Measurements from ENCODE around the gene KCNQ5. TPM values are rescaled to one million over a fixed set of nuclear protein-coding genes. Genes with fewer than 3 reads are reported as not detected.

Gene KCNQ5
- total and polyA plus RNA-seq, 2 donors: 1.0 to 1.7 TPM

GRCh38 chr6:73062130-73062529 lies 440.3 kb downstream of the KCNQ5 start:
- 72% methylated on average over 4 of the region's 4 CpGs for WGBS
- DNase-seq (ENCODE audit: low read depth in 6 of 9, low spot score in 9 of 9): no peak
- H3K9me3 ChIP-seq (ENCODE audit: control insufficient read depth in 2 of 2, insufficient read depth in 1 of 2, low read length in 1 of 2): no peaks in the 10 kb centered on the region
- no peaks in the 10 kb centered on the region for H3K4me1 ChIP-seq (ENCODE audit: control insufficient read depth in 2 of 2, insufficient read depth in 2 of 2, low read length in 2 of 2)
- no peaks in the 10 kb centered on the region for H3K36me3 ChIP-seq (ENCODE audit: control insufficient read depth in 2 of 2, insufficient read depth in 2 of 2, low read length in 1 of 2)
- H3K27me3 ChIP-seq (ENCODE audit: control insufficient read depth in 2 of 2, insufficient read depth in 1 of 2, low read length in 1 of 2): no peaks in the 10 kb centered on the region
- H3K27ac ChIP-seq (ENCODE audit: low read depth in 1 of 2, low read length in 1 of 2): no peak overlapping the region
- H3K4me3 ChIP-seq (ENCODE audit: low read length in 2 of 2): no peak overlapping the region

- Histone ChIP-seq H3K4me1 (ENCODE audit: control insufficient read depth in 2 of 2, insufficient read depth in 2 of 2, low read length in 2 of 2) (no peaks in the 10 kb centered on the region), H3K27ac (ENCODE audit: low read depth in 1 of 2, low read length in 1 of 2) (no peak overlapping the region), H3K4me3 (ENCODE audit: low read length in 2 of 2) (no peak overlapping the region), H3K9me3 (ENCODE audit: control insufficient read depth in 2 of 2, insufficient read depth in 1 of 2, low read length in 1 of 2) (no peaks in the 10 kb centered on the region), H3K27me3 (ENCODE audit: control insufficient read depth in 2 of 2, insufficient read depth in 1 of 2, low read length in 1 of 2) (no peaks in the 10 kb centered on the region), H3K36me3 (ENCODE audit: control insufficient read depth in 2 of 2, insufficient read depth in 2 of 2, low read length in 1 of 2) (no peaks in the 10 kb centered on the region)
- 92% methylated on average over 2 of the region's 2 CpGs for WGBS
- no peak for DNase-seq (ENCODE audit: low read depth in 6 of 9, low spot score in 9 of 9)
These were observed 441.0 kb downstream of the KCNQ5 start for GRCh38 chr6:73062837-73063236.

GRCh38 chr6:73064266-73064665 lies 442.4 kb downstream of the KCNQ5 start:
- no peaks in the 10 kb centered on the region for H3K36me3 ChIP-seq (ENCODE audit: control insufficient read depth in 2 of 2, insufficient read depth in 2 of 2, low read length in 1 of 2)
- no peak for DNase-seq (ENCODE audit: low read depth in 6 of 9, low spot score in 9 of 9)
- H3K27ac ChIP-seq (ENCODE audit: low read depth in 1 of 2, low read length in 1 of 2): no peak overlapping the region
- 98% methylated on average over 1 of the region's 1 CpG for WGBS
- no peaks in the 10 kb centered on the region for H3K9me3 ChIP-seq (ENCODE audit: control insufficient read depth in 2 of 2, insufficient read depth in 1 of 2, low read length in 1 of 2)
- no peaks in the 10 kb centered on the region for H3K4me1 ChIP-seq (ENCODE audit: control insufficient read depth in 2 of 2, insufficient read depth in 2 of 2, low read length in 2 of 2)
- H3K4me3 ChIP-seq (ENCODE audit: low read length in 2 of 2): no peak overlapping the region
- H3K27me3 ChIP-seq (ENCODE audit: control insufficient read depth in 2 of 2, insufficient read depth in 1 of 2, low read length in 1 of 2): no peaks in the 10 kb centered on the region

GRCh38 chr6:73073238-73073637 lies 451.4 kb downstream of the KCNQ5 start:
- DNase-seq (ENCODE audit: low read depth in 6 of 9, low spot score in 9 of 9): no peak
- Histone ChIP-seq H3K27ac (ENCODE audit: low read depth in 1 of 2, low read length in 1 of 2) (no peak overlapping the region), H3K9me3 (ENCODE audit: control insufficient read depth in 2 of 2, insufficient read depth in 1 of 2, low read length in 1 of 2) (no peaks in the 10 kb centered on the region), H3K4me3 (ENCODE audit: low read length in 2 of 2) (no peak overlapping the region), H3K36me3 (ENCODE audit: control insufficient read depth in 2 of 2, insufficient read depth in 2 of 2, low read length in 1 of 2) (no peaks in the 10 kb centered on the region), H3K4me1 (ENCODE audit: control insufficient read depth in 2 of 2, insufficient read depth in 2 of 2, low read length in 2 of 2) (no peaks in the 10 kb centered on the region), H3K27me3 (ENCODE audit: control insufficient read depth in 2 of 2, insufficient read depth in 1 of 2, low read length in 1 of 2) (no peaks in the 10 kb centered on the region)
- 96% methylated on average over 2 of the region's 2 CpGs for WGBS

GRCh38 chr6:73074175-73074574 lies 452.3 kb downstream of the KCNQ5 start:
- Histone ChIP-seq H3K9me3 (ENCODE audit: control insufficient read depth in 2 of 2, insufficient read depth in 1 of 2, low read length in 1 of 2) (no peaks in the 10 kb centered on the region), H3K4me3 (ENCODE audit: low read length in 2 of 2) (no peak overlapping the region), H3K4me1 (ENCODE audit: control insufficient read depth in 2 of 2, insufficient read depth in 2 of 2, low read length in 2 of 2) (no peaks in the 10 kb centered on the region), H3K27me3 (ENCODE audit: control insufficient read depth in 2 of 2, insufficient read depth in 1 of 2, low read length in 1 of 2) (no peaks in the 10 kb centered on the region), H3K36me3 (ENCODE audit: control insufficient read depth in 2 of 2, insufficient read depth in 2 of 2, low read length in 1 of 2) (no peaks in the 10 kb centered on the region), H3K27ac (ENCODE audit: low read depth in 1 of 2, low read length in 1 of 2) (no peak overlapping the region)
- DNase-seq (ENCODE audit: low read depth in 6 of 9, low spot score in 9 of 9): no peak
- 88% methylated on average over 1 of the region's 1 CpG for WGBS

GRCh38 chr6:73076211-73076954 lies 454.5 kb downstream of the KCNQ5 start:
- no peaks in the 10 kb centered on the region for H3K36me3 ChIP-seq (ENCODE audit: control insufficient read depth in 2 of 2, insufficient read depth in 2 of 2, low read length in 1 of 2)
- H3K27me3 ChIP-seq (ENCODE audit: control insufficient read depth in 2 of 2, insufficient read depth in 1 of 2, low read length in 1 of 2): no peaks in the 10 kb centered on the region
- H3K4me1 ChIP-seq (ENCODE audit: control insufficient read depth in 2 of 2, insufficient read depth in 2 of 2, low read length in 2 of 2): no peaks in the 10 kb centered on the region
- no peak overlapping the region for H3K27ac ChIP-seq (ENCODE audit: low read depth in 1 of 2, low read length in 1 of 2)
- no peak for DNase-seq (ENCODE audit: low read depth in 6 of 9, low spot score in 9 of 9)
- no peaks in the 10 kb centered on the region for H3K9me3 ChIP-seq (ENCODE audit: control insufficient read depth in 2 of 2, insufficient read depth in 1 of 2, low read length in 1 of 2)
- no peak overlapping the region for H3K4me3 ChIP-seq (ENCODE audit: low read length in 2 of 2)

GRCh38 chr6:73078333-73078862 lies 456.5 kb downstream of the KCNQ5 start:
- 99% methylated on average over 1 of the region's 1 CpG for WGBS
- Histone ChIP-seq H3K9me3 (ENCODE audit: control insufficient read depth in 2 of 2, insufficient read depth in 1 of 2, low read length in 1 of 2) (no peaks in the 10 kb centered on the region), H3K36me3 (ENCODE audit: control insufficient read depth in 2 of 2, insufficient read depth in 2 of 2, low read length in 1 of 2) (no peaks in the 10 kb centered on the region), H3K4me1 (ENCODE audit: control insufficient read depth in 2 of 2, insufficient read depth in 2 of 2, low read length in 2 of 2) (no peaks in the 10 kb centered on the region), H3K27me3 (ENCODE audit: control insufficient read depth in 2 of 2, insufficient read depth in 1 of 2, low read length in 1 of 2) (no peaks in the 10 kb centered on the region), H3K27ac (ENCODE audit: low read depth in 1 of 2, low read length in 1 of 2) (no peak overlapping the region), H3K4me3 (ENCODE audit: low read length in 2 of 2) (no peak overlapping the region)
- no peak for DNase-seq (ENCODE audit: low read depth in 6 of 9, low spot score in 9 of 9)

- H3K4me3 ChIP-seq (ENCODE audit: low read length in 2 of 2): no peak overlapping the region
- no peaks in the 10 kb centered on the region for H3K9me3 ChIP-seq (ENCODE audit: control insufficient read depth in 2 of 2, insufficient read depth in 1 of 2, low read length in 1 of 2)
- no peaks in the 10 kb centered on the region for H3K27me3 ChIP-seq (ENCODE audit: control insufficient read depth in 2 of 2, insufficient read depth in 1 of 2, low read length in 1 of 2)
- no peak overlapping the region for H3K27ac ChIP-seq (ENCODE audit: low read depth in 1 of 2, low read length in 1 of 2)
- WGBS: 95% methylated on average over 5 of the region's 5 CpGs
- H3K4me1 ChIP-seq (ENCODE audit: control insufficient read depth in 2 of 2, insufficient read depth in 2 of 2, low read length in 2 of 2): no peaks in the 10 kb centered on the region
- DNase-seq (ENCODE audit: low read depth in 6 of 9, low spot score in 9 of 9): no peak
- no peaks in the 10 kb centered on the region for H3K36me3 ChIP-seq (ENCODE audit: control insufficient read depth in 2 of 2, insufficient read depth in 2 of 2, low read length in 1 of 2)
These were observed 457.2 kb downstream of the KCNQ5 start for GRCh38 chr6:73078908-73079610.

- 99% methylated on average over 3 of the region's 3 CpGs for WGBS
- no peaks in the 10 kb centered on the region for H3K36me3 ChIP-seq (ENCODE audit: control insufficient read depth in 2 of 2, insufficient read depth in 2 of 2, low read length in 1 of 2)
These were observed 457.7 kb downstream of the KCNQ5 start for GRCh38 chr6:73079611-73079955.

More at GRCh38 chr6:73079611-73079955, 457.7 kb downstream of the KCNQ5 start:
- no peaks in the 10 kb centered on the region for H3K4me1 ChIP-seq (ENCODE audit: control insufficient read depth in 2 of 2, insufficient read depth in 2 of 2, low read length in 2 of 2)
- no peak overlapping the region for H3K27ac ChIP-seq (ENCODE audit: low read depth in 1 of 2, low read length in 1 of 2)
- no peak for DNase-seq (ENCODE audit: low read depth in 6 of 9, low spot score in 9 of 9)
- H3K9me3 ChIP-seq (ENCODE audit: control insufficient read depth in 2 of 2, insufficient read depth in 1 of 2, low read length in 1 of 2): no peaks in the 10 kb centered on the region
- H3K27me3 ChIP-seq (ENCODE audit: control insufficient read depth in 2 of 2, insufficient read depth in 1 of 2, low read length in 1 of 2): no peaks in the 10 kb centered on the region
- H3K4me3 ChIP-seq (ENCODE audit: low read length in 2 of 2): no peak overlapping the region

Data from thymus (tissue), 11 donors.